Measurements from ENCODE around the gene MCM3.

Gene MCM3

GRCh38 chr6:52301326-52301725, 16.8 kb upstream of the MCM3 start:
- no peak for DNase-seq

GRCh38 chr6:52300489-52300931, 16.0 kb upstream of the MCM3 start:
- DNase-seq: no peak

- DNase-seq: no peak
These were observed 15.1 kb upstream of the MCM3 start for GRCh38 chr6:52299653-52300052.

- no peak for DNase-seq
These were observed 12.9 kb upstream of the MCM3 start for GRCh38 chr6:52297433-52297832.

GRCh38 chr6:52293067-52293466, 8.5 kb upstream of the MCM3 start:
- DNase-seq: no peak

GRCh38 chr6:52288841-52289240, 4.3 kb upstream of the MCM3 start:
- DNase-seq: no peak

- DNase-seq: no peak
These were observed 3.7 kb upstream of the MCM3 start for GRCh38 chr6:52288216-52288615.

GRCh38 chr6:52286798-52287432, 2.4 kb upstream of the MCM3 start:
- peak; percentile 16 for DNase-seq

GRCh38 chr6:52285177-52286068, 881 bp upstream of the MCM3 start:
- DNase-seq: no peak

GRCh38 chr6:52284131-52284459, 447 bp downstream of the MCM3 start:
- DNase-seq: peak; percentile 2

GRCh38 chr6:52283111-52283510, 1.4 kb downstream of the MCM3 start:
- DNase-seq: no peak

- no peak for DNase-seq
These were observed 8.4 kb downstream of the MCM3 start for GRCh38 chr6:52276130-52276529.

- DNase-seq: no peak
These were observed 12.6 kb downstream of the MCM3 start for GRCh38 chr6:52271852-52272460.

GRCh38 chr6:52263709-52264540, 20.6 kb downstream of the MCM3 start:
- DNase-seq: no peak

GRCh38 chr6:52262620-52263344, 21.8 kb downstream of the MCM3 start:
- no peak for DNase-seq

GRCh38 chr6:52261229-52261628, 23.3 kb downstream of the MCM3 start:
- DNase-seq: no peak

GRCh38 chr6:52260634-52261033, 23.9 kb downstream of the MCM3 start:
- DNase-seq: no peak

GRCh38 chr6:52255434-52255833, 29.1 kb downstream of the MCM3 start:
- no peak for DNase-seq

- DNase-seq: no peak
These were observed 29.7 kb downstream of the MCM3 start for GRCh38 chr6:52254731-52255378.

GRCh38 chr6:52253494-52253893, 31.0 kb downstream of the MCM3 start:
- no peak for DNase-seq

GRCh38 chr6:52251113-52251512, 33.4 kb downstream of the MCM3 start:
- no peak for DNase-seq

- no peak for DNase-seq
These were observed 35.5 kb downstream of the MCM3 start for GRCh38 chr6:52249078-52249477.

All from NCI-H187 treated with DMSO at 0.1 percent for 48 hours (cell line).